ACC112 (cell line): Measurements from ENCODE around the gene PTPRG.
A peak's percentile ranks its signal among the peaks of the same experiment; 100 is the strongest.

Experiments used
- H2AFZ ChIP-seq: fragments of 200-600 bp; sonication (generic); one replicate; pipeline ENCODE4 v1.6.0; 2017; ENCODE audit warnings: antibody characterized with exemption, low read length; ENCODE audit not compliant: unreplicated experiment
- H3K27ac ChIP-seq: fragments of 200-600 bp; sonication (generic); 2 replicates; pipeline ENCODE4 v1.5.1; 2014; ENCODE audit warnings: low read depth, mild to moderate bottlenecking, antibody characterized with exemption, low read length, moderate library complexity
- H3K27me3 ChIP-seq: fragments of 200-600 bp; sonication (generic); 2 replicates; pipeline ENCODE4 v1.6.1; 2014; ENCODE audit warnings: mild to moderate bottlenecking, antibody characterized with exemption, low read length, moderate library complexity, mixed read lengths; ENCODE audit not compliant: insufficient read depth
- H3K36me3 ChIP-seq: fragments of 200-600 bp; sonication (generic); 2 replicates; pipeline ENCODE4 v1.6.1; 2016; ENCODE audit warnings: mild to moderate bottlenecking, antibody characterized with exemption, low read length, moderate library complexity, mixed read lengths; ENCODE audit not compliant: insufficient read depth
- H3K4me1 ChIP-seq: fragments of 200-600 bp; sonication (generic); one replicate; pipeline ENCODE4 v1.6.1; 2016; ENCODE audit warnings: low read length, mixed read lengths; ENCODE audit not compliant: insufficient read depth, unreplicated experiment, control insufficient read depth
- H3K4me3 ChIP-seq: fragments of 200-600 bp; sonication (generic); 2 replicates; pipeline ENCODE4 v1.5.1; 2014; ENCODE audit warnings: mild to moderate bottlenecking, low read depth, low read length
- H3K79me2 ChIP-seq: fragments of 200-600 bp; sonication (generic); one replicate; pipeline ENCODE4 v1.6.0; 2016; ENCODE audit warnings: low read length; ENCODE audit not compliant: control insufficient read depth, unreplicated experiment, insufficient read depth

PTPRG gene

DNA sequence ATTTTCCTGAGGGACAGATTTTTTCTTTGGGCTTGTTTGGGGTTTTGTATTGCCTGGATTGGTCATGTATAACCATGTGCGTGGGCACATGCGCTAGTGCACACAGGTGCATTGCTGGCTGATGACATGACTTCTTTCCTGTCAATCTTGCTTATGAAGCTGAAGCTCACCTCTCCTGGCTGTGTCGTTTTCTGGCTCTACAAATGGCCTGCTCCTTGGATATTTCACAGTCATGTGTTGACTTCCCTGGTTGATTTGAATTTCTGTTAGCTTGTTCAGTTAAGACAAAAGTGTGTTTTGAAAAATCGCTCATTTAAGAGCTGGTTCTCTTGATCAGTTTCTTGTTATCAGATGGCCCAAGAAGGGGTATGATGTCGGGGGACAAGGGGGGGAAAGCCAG is 11.5 kb downstream of the PTPRG start:
- H3K4me3 ChIP-seq: no peak overlapping the region
- H3K4me1 ChIP-seq: peaks cover 63% of the 10 kb centered on the region
- no peaks in the 10 kb centered on the region for H3K27me3 ChIP-seq
- H3K27ac ChIP-seq: peak overlapping the region; percentile 99; the same call in 1 of the 2 replicates
- H2AFZ ChIP-seq: no peak overlapping the region
- H3K36me3 ChIP-seq: no peaks in the 10 kb centered on the region
- H3K79me2 ChIP-seq: peaks cover 68% of the 10 kb centered on the region

- H3K27me3 ChIP-seq: no peaks in the 10 kb centered on the region
- H3K4me1 ChIP-seq: peaks cover 63% of the 10 kb centered on the region
- H3K36me3 ChIP-seq: no peaks in the 10 kb centered on the region
- peaks cover 68% of the 10 kb centered on the region for H3K79me2 ChIP-seq
- no peak overlapping the region for H2AFZ ChIP-seq
- H3K4me3 ChIP-seq: no peak overlapping the region
- peak overlapping the region; percentile 99 for H3K27ac ChIP-seq
Measured at GRCh38 chr3:61573441-61573840, 12.1 kb downstream of the PTPRG start.

DNA sequence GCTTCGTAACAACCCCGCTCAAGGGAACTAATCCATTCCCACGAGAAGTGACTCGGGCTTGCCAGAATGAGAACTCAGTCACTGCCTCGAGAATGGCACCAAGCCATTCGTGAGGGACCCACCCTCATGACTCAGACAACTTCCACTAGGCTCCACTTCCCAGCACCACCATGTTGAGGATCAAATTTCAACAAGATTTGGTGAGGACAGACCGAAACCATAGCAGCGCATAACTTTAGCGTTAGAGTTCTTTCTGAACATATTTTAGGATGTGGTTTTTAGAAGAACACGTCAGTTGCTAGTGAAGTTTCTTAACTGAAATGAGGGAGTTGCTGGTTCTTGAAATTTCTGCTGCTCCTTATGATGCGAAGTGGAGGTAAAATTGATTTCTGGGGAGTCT is 13.5 kb downstream of the PTPRG start:
- no peaks in the 10 kb centered on the region for H3K27me3 ChIP-seq
- peaks cover 72% of the 10 kb centered on the region for H3K79me2 ChIP-seq
- peaks cover 61% of the 10 kb centered on the region for H3K4me1 ChIP-seq
- no peak overlapping the region for H2AFZ ChIP-seq
- H3K36me3 ChIP-seq: no peaks in the 10 kb centered on the region
- H3K27ac ChIP-seq: peak overlapping the region; percentile 99
- H3K4me3 ChIP-seq: peak overlapping the region; percentile 65

DNA sequence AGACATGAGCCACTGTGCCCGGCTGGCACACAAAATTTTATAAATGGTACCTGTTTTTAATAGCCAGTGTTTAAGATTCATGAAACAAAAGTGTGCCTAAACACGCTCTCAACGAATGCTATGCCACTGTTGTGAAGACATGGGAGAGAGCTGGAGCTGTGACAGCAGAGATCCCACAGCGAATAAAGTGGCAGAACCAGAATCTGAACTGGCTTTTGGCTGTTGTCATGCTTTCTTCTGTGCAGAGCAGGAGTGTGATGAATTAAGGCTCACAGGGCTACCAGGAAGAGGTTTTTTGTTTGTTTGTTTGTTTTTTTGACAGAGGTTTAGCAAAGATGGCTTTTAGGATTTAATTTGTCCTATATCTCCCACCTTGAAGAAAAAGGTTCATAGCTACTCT is 14.5 kb downstream of the PTPRG start:
- Histone ChIP-seq H3K79me2 (peaks cover 66% of the 10 kb centered on the region), H3K27me3 (no peaks in the 10 kb centered on the region), H2AFZ (no peak overlapping the region), H3K27ac (peak overlapping the region; percentile 99), H3K4me1 (peaks cover 52% of the 10 kb centered on the region), H3K4me3 (peak overlapping the region; percentile 65), H3K36me3 (no peaks in the 10 kb centered on the region)

DNA sequence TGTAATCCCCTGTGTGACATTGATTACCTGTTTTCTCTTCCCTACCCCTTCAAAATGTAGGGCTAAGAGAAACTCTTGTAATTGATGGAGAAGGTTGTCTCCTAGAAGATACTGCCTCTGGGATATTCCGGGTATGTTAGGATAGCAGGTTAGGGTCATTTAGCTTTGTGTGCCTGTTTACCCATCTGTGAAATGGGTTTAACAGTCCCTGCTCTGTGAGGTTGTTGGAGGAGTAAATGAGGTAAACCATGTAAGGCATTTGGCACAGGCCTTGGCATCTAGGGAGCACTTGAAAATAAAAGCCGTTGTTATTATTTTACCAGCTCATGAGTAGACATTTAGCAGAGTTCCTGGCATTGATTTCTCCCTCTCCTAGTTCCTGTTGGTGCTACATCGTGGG is 16.4 kb downstream of the PTPRG start:
- Histone ChIP-seq H3K79me2 (peaks cover 62% of the 10 kb centered on the region), H3K4me3 (no peak overlapping the region), H2AFZ (no peak overlapping the region), H3K27ac (no peak overlapping the region), H3K36me3 (no peaks in the 10 kb centered on the region), H3K4me1 (peaks cover 34% of the 10 kb centered on the region), H3K27me3 (no peaks in the 10 kb centered on the region)

- no peak overlapping the region for H2AFZ ChIP-seq
- H3K27ac ChIP-seq: no peak overlapping the region
- H3K79me2 ChIP-seq: peaks cover 57% of the 10 kb centered on the region
- peaks cover 24% of the 10 kb centered on the region for H3K4me1 ChIP-seq
- no peaks in the 10 kb centered on the region for H3K36me3 ChIP-seq
- no peak overlapping the region for H3K4me3 ChIP-seq
- no peaks in the 10 kb centered on the region for H3K27me3 ChIP-seq
Measured at GRCh38 chr3:61578667-61579367, 17.4 kb downstream of the PTPRG start.

DNA sequence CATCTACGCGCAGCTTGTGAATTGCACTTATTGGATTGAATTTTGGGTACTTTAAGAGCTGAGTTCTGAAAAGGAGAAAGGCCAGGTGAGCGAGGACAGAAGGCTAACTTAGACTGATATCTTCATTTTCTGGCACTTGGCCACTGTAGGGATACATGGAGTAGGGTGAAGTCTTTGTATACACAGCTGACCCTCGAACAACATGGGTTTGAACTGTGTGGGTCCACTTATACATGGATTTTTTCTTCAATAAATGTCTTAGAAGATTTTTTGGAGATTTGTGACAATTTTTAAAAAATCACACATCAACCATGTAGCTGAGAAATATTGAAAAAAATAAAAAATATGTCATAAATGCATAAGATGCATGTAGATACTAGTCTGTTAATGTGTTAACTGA is 18.3 kb downstream of the PTPRG start:
- Histone ChIP-seq H3K36me3 (no peaks in the 10 kb centered on the region), H3K79me2 (peaks cover 53% of the 10 kb centered on the region), H2AFZ (no peak overlapping the region), H3K4me3 (no peak overlapping the region), H3K27ac (no peak overlapping the region), H3K27me3 (no peaks in the 10 kb centered on the region), H3K4me1 (peaks cover 16% of the 10 kb centered on the region)

DNA sequence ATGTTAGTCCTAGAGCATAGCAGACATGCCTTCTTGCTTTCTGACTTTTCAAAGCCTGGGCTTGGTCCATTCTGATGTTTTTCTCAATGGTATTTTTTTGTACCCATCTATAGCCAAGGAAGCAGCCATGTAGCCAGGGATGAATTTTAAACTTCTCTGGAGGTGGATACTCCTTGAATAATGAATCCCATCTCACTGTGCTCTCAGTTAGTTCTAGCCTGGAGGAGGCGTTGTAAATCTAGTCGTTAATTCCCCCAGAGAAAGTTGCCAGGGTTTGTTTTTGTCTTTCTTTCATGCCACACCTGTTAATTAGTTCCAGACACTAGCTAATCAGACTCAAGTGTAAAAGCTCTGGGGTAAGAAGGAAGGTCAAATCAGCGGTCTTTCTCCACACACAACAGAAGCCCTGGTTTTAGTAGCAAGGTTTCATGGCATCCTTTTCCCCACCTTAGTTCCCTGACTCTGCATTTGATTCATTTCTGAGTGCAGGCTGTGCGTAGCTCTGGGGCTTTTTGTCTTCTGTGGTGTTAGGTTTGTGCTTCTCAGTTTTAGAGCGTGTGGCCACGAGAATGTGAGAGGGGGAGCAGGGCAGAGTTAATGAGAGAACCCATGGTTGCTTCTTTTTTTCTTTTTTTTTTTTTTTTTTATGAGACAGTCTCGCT is 19.7 kb downstream of the PTPRG start:
- peaks cover 4% of the 10 kb centered on the region for H3K4me1 ChIP-seq
- H3K36me3 ChIP-seq: no peaks in the 10 kb centered on the region
- H3K79me2 ChIP-seq: peaks cover 47% of the 10 kb centered on the region
- no peaks in the 10 kb centered on the region for H3K27me3 ChIP-seq
- no peak overlapping the region for H3K27ac ChIP-seq
- H3K4me3 ChIP-seq: no peak overlapping the region
- H2AFZ ChIP-seq: no peak overlapping the region

GRCh38 chr3:61582287-61582686 is 20.9 kb downstream of the PTPRG start:
- Histone ChIP-seq H3K27me3 (no peaks in the 10 kb centered on the region), H3K27ac (no peak overlapping the region), H3K36me3 (no peaks in the 10 kb centered on the region), H3K4me3 (no peak overlapping the region), H3K4me1 (no peaks in the 10 kb centered on the region), H3K79me2 (peaks cover 39% of the 10 kb centered on the region), H2AFZ (no peak overlapping the region)

- H3K27me3 ChIP-seq: no peaks in the 10 kb centered on the region
- no peak overlapping the region for H3K4me3 ChIP-seq
- no peaks in the 10 kb centered on the region for H3K36me3 ChIP-seq
- H3K4me1 ChIP-seq: no peaks in the 10 kb centered on the region
- peaks cover 35% of the 10 kb centered on the region for H3K79me2 ChIP-seq
- no peak overlapping the region for H3K27ac ChIP-seq
- H2AFZ ChIP-seq: no peak overlapping the region
Measured at GRCh38 chr3:61582846-61583245, 21.5 kb downstream of the PTPRG start.
